ENCODE data around the gene PLCL2.

The PLCL2 gene

DNA sequence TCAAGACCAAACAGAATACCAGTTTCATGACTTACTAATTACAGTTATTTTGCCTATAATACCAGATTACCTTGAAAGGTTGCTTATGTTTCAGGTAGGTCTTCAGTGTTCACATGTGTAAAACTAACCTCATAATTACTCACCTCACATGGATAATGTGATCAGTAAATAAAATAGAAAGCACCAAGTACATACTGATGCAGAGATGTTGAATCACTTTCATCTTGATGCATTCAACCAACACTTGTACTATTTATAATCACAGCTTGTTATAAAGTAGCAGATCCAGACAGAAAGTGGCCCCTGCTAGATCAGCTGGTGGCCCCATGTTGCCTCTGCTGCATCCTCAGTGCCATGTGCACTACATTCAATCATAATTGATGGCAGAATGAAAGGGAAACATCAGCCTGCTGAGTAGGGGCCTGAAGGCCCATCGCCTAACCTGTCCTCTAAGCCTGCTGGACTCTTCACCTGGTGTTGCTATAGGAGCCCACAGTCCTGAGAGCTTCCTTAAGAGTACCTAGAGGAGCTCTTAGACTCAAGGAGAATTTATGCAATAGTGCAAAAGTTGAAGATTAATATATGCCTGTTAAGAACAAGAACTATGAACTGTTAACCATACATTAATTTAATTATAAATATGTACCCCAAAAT lies 154.3 kb downstream of the PLCL2 start:
- DNase-seq (ENCODE audit: extremely low read depth, insufficient read length): no peak
- no peaks in the 10 kb centered on the region for H3K27me3 ChIP-seq (replicated peaks; ENCODE audit: control insufficient read depth, insufficient read depth, low read length)
- no peaks in the 10 kb centered on the region; the same call in 1 of the 2 replicates for H3K36me3 ChIP-seq (ENCODE audit: control insufficient read depth, insufficient read depth, low read length)
- no peak overlapping the region for H3K4me3 ChIP-seq (replicated peaks; ENCODE audit: low read depth, low read length)
- TF ChIP-seq, protein P1, sequence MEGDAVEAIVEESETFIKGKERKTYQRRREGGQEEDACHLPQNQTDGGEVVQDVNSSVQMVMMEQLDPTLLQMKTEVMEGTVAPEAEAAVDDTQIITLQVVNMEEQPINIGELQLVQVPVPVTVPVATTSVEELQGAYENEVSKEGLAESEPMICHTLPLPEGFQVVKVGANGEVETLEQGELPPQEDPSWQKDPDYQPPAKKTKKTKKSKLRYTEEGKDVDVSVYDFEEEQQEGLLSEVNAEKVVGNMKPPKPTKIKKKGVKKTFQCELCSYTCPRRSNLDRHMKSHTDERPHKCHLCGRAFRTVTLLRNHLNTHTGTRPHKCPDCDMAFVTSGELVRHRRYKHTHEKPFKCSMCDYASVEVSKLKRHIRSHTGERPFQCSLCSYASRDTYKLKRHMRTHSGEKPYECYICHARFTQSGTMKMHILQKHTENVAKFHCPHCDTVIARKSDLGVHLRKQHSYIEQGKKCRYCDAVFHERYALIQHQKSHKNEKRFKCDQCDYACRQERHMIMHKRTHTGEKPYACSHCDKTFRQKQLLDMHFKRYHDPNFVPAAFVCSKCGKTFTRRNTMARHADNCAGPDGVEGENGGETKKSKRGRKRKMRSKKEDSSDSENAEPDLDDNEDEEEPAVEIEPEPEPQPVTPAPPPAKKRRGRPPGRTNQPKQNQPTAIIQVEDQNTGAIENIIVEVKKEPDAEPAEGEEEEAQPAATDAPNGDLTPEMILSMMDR (IDR thresholded peaks at IDR 0.05; ENCODE audit: insufficient read depth, low read length, poor library complexity, severe bottlenecking): no peak

DNA sequence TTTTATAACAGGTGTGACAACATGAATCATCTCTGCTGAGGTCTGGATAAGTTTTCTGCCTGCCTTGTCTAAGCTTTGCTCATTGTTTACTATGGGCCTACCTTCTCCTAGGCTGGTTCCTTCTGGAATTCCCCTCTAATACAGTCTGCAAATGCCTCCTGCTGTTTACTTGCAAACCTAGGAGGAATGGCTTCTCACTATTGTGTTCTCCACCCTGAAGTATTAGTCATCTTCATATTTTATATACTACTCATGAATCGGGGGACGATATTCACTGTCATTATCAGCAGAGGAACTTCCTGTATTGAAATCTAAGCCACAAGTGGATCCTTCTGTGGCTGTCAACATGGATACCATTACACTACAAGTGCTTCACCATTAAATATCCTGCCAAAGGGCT lies 154.8 kb downstream of the PLCL2 start:
- TF ChIP-seq, protein P1 (IDR thresholded peaks at IDR 0.05; ENCODE audit: insufficient read depth, low read length, poor library complexity, severe bottlenecking): no peak
- H3K4me3 ChIP-seq (replicated peaks; ENCODE audit: low read depth, low read length): no peak overlapping the region
- no peak for DNase-seq (ENCODE audit: extremely low read depth, insufficient read length)
- no peaks in the 10 kb centered on the region for H3K36me3 ChIP-seq (ENCODE audit: control insufficient read depth, insufficient read depth, low read length)
- H3K27me3 ChIP-seq (replicated peaks; ENCODE audit: control insufficient read depth, insufficient read depth, low read length): no peaks in the 10 kb centered on the region

DNA sequence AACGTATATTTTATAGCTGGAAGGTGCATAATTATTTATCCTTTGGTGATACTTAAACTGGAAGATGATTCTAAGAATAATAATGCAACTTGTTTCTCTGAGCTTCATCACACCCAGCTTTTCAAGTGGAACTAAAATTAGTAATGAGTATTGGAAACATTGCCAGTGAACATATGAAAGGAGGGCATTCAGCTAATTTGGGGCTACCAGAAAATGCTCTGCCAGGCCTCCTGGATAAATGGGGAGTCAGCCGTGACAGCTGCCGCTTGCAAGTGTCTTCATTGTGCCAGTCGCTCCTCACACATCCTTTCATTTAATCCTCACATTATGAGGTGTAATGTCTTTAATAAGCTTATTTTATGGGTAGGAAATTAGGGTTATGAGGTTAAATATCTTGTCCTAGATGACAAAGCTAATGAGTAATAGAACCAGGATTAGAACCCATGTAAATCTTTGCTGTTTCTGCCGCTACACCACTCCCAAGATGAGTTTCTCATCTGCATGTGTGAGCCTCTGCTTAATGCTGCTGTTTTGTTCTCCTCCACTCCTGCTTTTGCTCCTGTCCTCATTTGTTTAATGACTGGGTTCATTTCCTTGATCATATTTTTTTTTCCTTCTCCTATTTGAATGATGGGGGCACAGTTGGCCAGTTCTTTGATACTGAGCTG lies 155.7 kb downstream of the PLCL2 start:
- no peak overlapping the region for H3K4me3 ChIP-seq (replicated peaks; ENCODE audit: low read depth, low read length)
- DNase-seq (ENCODE audit: extremely low read depth, insufficient read length): no peak
- TF ChIP-seq, protein P1 (IDR thresholded peaks at IDR 0.05; ENCODE audit: insufficient read depth, low read length, poor library complexity, severe bottlenecking): no peak
- no peaks in the 10 kb centered on the region for H3K27me3 ChIP-seq (replicated peaks; ENCODE audit: control insufficient read depth, insufficient read depth, low read length)
- H3K36me3 ChIP-seq (ENCODE audit: control insufficient read depth, insufficient read depth, low read length): no peaks in the 10 kb centered on the region

DNA sequence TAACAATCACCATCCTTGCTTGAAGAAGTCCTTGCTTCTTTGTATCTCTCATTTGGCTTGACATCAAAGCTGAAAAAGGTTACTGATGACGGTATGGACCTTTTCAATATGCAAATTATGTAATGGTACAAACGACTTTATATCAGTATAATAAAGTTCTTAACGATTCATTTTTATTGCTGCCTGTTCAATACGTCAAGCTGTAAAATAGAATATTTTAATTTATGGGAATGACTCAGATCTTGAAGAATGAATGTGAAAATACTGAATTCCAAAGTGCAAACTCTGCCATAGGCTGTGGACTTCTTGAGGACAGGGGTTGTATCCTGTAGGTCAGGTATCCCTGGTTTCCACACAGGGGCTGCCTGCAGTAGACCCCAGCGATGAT lies 156.2 kb downstream of the PLCL2 start:
- Histone ChIP-seq H3K36me3 (ENCODE audit: control insufficient read depth, insufficient read depth, low read length) (no peaks in the 10 kb centered on the region; the same call in 1 of the 2 replicates), H3K27me3 (replicated peaks; ENCODE audit: control insufficient read depth, insufficient read depth, low read length) (no peaks in the 10 kb centered on the region), H3K4me3 (replicated peaks; ENCODE audit: low read depth, low read length) (no peak overlapping the region)
- DNase-seq (ENCODE audit: extremely low read depth, insufficient read length): no peak
- TF ChIP-seq, protein P1 (IDR thresholded peaks at IDR 0.05; ENCODE audit: insufficient read depth, low read length, poor library complexity, severe bottlenecking): no peak

DNA sequence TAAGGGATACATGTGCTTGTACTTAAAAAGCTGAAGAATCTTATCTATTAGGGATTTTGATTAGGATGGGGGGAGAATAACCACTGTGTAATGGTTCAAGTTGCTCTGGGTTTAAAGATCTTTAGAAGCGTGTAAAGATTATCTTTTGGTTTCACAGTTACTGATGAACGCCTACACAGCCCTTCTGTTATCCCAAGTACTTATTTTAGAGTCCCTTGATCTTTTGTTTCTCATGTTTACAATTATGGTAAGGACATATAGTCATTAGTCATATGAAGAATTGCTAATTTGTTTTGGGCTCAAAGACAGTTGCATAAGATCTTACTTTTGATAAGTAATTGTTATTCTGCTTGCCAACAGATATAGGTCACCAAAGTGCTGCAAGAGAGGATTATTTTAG lies 160.1 kb downstream of the PLCL2 start:
- Histone ChIP-seq H3K36me3 (ENCODE audit: control insufficient read depth, insufficient read depth, low read length) (no peaks in the 10 kb centered on the region; the same call in 1 of the 2 replicates), H3K4me3 (replicated peaks; ENCODE audit: low read depth, low read length) (no peak overlapping the region), H3K27me3 (replicated peaks; ENCODE audit: control insufficient read depth, insufficient read depth, low read length) (no peaks in the 10 kb centered on the region)
- peak; percentile 47 for DNase-seq (ENCODE audit: extremely low read depth, insufficient read length)
- TF ChIP-seq, protein P1 (IDR thresholded peaks at IDR 0.05; ENCODE audit: insufficient read depth, low read length, poor library complexity, severe bottlenecking): no peak

Measured in GM06990 (cell line).